ENCODE data around the gene FIBIN.

FIBIN gene

DNA sequence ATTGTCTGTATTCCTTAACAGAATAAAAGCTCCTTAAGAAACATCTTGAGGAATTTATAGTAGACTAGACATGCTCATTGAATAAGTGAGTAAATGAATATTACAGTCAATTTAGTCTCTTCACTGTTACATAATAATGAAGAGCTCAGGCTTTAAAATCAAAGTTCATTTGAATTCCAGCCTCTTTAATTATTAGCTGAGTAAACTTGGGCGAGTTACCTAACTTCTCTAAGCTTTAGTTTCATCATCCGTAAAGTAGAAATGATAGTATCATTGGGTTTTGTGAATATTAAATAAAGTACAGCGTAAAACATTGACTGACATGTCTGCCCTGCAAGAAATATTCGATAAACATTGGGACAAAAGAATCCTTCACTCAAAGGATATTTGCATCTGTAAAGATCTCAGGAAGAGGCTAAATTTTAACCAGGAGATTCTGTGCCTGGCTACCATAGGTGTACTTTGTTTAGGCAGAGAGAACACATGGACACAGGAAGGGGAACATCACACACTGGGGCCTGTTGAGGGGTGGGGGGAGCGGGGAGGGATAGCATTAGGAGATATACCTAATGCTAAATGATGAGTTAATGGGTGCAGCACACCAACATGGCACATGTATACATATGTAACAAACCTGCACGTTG, 31.5 kb downstream of the FIBIN start:
- no peak for DNase-seq

DNA sequence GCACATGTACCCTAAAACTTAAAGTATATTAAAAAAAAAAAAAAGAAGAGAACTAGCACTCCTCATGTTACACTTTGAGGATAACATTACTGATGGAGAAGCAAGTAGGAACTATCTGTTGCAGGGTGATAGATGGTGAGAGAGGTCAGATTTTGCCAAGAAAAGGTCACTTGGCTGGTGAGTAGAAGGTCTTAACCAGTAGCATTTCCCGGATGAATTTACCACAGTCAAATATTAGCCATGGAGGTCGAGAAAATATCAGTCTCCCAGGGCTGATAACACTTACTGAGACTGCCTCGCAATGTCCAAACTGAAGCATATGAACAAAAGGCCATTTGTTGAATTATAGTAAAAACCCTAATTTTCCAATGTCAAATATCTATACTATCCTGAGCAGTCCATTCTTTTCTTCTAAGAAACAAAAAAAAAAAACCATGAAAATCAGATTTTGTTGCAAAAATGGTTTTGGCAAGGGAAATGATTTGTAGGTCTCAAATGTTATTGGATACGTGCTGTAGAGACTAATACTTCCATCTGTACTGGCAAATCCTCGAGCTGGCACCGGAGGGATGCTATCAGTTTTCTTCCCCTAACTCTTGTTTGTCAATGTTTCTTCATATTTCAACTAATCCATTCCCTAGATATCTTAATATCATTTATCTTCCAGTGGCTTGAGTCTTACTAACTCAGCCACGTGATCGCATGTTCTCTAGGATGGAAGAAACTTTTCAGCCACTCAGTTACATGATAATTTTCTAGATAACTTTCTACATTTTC, 32.2 kb downstream of the FIBIN start:
- no peak for DNase-seq

DNA sequence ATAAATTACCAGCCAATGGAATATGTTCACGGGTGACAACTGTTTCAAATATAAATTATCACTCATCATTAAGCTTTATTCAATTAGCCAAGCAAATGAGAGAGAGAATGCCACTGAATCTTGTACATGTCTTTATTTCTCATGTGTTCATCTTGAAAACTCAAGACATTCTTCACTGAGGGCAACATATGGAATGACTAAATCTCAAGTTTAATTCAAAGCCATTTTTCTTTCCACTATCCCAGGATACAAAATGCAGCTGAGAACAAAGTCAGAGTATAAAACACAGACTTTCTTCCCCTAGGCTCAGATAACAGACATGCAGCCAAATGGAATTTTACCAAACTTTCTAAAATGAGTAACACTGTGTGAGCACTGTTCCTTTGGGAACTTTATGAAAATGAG, 34.7 kb downstream of the FIBIN start:
- no peak for DNase-seq

DNA sequence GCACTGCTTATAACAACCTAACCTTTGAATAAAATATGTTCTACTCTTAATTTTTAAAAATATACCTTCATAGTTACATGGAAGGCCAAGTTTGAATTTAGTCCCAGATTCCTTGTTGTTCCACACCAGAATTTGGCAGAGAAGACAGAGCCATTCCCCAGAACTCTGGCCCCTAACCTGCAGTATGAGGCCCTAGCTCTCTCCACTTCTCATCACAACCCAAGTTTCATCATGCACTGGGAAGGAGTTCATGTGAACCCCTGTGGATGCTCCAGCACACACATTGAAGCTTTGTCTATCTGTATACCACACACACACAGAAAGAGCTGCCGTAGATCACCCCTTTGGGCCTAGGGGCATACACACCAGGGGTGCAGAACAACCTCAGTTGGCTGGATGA, 36.1 kb downstream of the FIBIN start:
- DNase-seq = no peak

DNA sequence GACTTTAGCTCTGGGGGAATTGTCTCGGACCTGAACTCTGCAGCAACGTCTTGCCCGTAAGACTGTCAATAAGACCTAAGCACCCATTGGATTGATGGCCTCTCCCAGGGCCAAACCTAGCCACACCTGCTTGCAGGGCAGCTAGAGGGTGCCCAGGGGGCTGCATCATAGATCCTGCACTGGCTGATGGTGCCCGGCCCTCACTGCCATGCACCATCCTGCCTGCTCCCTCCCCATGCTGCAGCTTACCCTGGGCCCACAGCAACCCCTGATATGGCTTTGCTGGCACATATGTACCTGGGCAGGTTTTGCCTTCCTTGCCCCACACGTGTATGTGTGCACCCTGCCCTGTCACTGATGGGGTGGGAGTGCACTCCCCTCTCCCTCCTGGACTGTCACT, 37.8 kb downstream of the FIBIN start:
- no peak for DNase-seq

DNA sequence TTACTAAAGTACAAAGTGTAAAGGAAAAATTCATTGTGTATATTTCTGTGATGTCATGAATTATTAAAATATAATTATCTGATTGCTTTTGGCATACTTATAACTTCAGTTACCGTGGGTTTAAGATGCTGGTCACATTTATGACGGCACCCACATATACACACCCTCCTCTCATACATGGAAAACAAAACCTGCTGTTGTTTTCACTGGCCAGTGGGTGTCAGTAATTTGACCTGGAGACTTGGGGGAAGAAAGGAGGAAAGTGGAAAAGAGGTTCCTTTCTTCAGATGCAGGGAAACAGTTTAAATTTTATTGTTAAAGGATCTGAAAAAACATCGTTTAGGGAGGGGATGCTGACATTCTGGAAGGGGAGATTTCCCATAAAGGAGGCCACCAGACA, 46.0 kb downstream of the FIBIN start:
- DNase-seq = no peak

DNA sequence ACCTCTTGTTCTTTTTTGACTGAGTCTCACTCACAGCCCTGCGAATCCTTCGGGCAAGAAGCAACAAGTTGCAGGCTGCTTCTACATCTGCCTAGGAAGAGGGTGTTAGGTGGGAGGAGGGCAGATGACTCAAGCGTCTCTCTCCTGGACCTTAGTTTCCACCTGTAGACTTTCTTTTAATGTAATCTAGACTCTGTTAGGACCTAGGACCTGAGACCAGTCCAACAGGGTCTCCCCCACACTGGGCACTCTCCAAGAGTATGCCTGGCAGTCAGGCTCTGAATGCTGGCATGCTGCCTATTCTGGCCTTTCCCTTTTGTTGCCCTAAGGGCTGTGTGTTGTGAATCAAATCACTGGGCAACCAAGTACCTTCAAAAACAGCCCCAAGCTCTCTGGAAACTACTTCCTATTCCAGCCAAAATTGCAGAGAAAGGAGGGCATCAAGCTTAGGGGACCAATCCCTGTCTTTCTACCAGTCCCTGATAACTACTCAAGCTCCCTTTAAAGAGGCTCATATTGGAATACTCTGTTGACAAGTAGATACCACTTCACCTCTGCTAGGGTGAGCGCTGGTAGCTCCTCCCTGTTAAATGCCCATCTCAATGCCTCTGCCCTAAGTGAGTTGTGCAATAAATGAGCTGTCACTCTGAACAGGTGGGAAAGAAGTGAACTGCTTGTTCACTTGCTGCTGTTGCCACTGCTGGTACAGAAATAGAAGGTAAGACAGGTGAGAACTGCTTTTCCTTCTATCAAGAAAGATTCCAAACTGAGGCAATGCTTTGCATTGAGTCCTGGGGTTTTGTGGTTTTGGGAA, 46.6 kb downstream of the FIBIN start, which contains the start of gene BBOX1:
BBOX1 (plus strand) TSS at position 514 of the 814 bp plus-strand sequence. CDS start 14,616 bp downstream, outside the sequence.
- no peak for DNase-seq

DNA sequence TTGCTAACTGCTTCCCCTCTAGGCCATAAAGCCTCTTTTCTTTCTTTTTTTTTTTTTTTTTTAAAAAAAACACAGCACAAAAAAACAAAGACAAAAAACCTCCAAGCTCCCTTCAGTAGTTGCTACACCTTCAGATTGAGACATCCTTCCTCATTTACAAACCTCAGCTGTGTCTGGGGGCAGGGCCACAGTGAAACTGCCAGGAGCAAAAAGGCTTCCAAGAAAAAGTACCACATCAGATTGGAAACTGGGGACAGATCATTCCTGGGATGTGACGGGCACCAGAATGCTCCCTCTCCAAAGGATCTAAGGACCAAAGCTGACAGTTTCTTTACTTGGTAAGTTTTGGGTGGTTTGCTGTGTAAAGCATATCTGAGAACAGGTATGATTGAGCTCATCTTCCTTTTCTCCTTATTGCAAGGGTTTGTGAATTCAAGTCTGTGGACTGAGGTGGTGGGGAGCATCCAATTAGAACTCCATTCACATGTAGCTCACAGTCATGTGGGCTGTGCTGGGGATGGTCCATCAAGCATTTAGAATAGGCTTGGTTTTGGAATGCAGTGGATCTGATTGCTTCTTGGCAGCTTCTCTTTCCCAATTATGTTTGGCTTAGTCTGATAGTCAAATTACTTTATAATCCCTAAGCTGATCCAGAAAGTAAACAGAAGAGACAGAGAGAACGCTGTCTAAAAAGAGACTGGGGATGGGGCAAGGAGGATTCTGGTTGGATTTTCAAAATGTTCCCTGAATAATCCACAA, 47.4 kb downstream of the FIBIN start:
- no peak for DNase-seq
